GM12891 (cell line): ENCODE results near the gene OPTN.

ENCODE experiments used
- PAX5 ChIP-seq: IDR thresholded peaks from 2 replicates; pipeline ENCODE4 v1.6.1; 2011; ENCODE audit warnings: low read length, moderate library complexity, mild to moderate bottlenecking; ENCODE audit not compliant: insufficient read depth, severe bottlenecking
- POLR2A ChIP-seq: IDR thresholded peaks from 2 replicates; pipeline ENCODE4 v1.6.1; 2011; ENCODE audit warnings: low read depth, low read length, control low read depth
- POLR2AphosphoS5 ChIP-seq: IDR thresholded peaks from 2 replicates; pipeline ENCODE4 v1.6.1; 2011; ENCODE audit warnings: low read depth, low read length, control low read depth
- SPI1 ChIP-seq: IDR thresholded peaks from 2 replicates; pipeline ENCODE4 v1.6.1; 2011; ENCODE audit warnings: low read depth, low read length, control low read depth
- TAF1 ChIP-seq: IDR thresholded peaks from 2 replicates; pipeline ENCODE4 v1.6.1; 2011; ENCODE audit warnings: low read depth, low read length, control low read depth

- TF ChIP-seq POLR2A: no peak
- TF ChIP-seq POLR2AphosphoS5: no peak
- TF ChIP-seq TAF1: no peak
- no peak for TF ChIP-seq PAX5
- no peak for TF ChIP-seq SPI1
These were observed 20.8 kb upstream of the OPTN start for GRCh38 chr10:13078912-13079775.
